ENCODE results near the gene CYB5RL.

- TF ChIP-seq, protein P1, sequence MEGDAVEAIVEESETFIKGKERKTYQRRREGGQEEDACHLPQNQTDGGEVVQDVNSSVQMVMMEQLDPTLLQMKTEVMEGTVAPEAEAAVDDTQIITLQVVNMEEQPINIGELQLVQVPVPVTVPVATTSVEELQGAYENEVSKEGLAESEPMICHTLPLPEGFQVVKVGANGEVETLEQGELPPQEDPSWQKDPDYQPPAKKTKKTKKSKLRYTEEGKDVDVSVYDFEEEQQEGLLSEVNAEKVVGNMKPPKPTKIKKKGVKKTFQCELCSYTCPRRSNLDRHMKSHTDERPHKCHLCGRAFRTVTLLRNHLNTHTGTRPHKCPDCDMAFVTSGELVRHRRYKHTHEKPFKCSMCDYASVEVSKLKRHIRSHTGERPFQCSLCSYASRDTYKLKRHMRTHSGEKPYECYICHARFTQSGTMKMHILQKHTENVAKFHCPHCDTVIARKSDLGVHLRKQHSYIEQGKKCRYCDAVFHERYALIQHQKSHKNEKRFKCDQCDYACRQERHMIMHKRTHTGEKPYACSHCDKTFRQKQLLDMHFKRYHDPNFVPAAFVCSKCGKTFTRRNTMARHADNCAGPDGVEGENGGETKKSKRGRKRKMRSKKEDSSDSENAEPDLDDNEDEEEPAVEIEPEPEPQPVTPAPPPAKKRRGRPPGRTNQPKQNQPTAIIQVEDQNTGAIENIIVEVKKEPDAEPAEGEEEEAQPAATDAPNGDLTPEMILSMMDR (IDR thresholded peaks at IDR 0.05) = no peak
- no peak for TF ChIP-seq POLR2A (IDR thresholded peaks at IDR 0.05)
These were observed 40.0 kb downstream of the CYB5RL start for GRCh38 chr1:54159733-54160316.
